Measurements from ENCODE around the gene CKS2.

The CKS2 gene

GRCh38 chr9:89346696-89347095 lies 35.7 kb downstream of the CKS2 start:
- DNase-seq (ENCODE audit: insufficient read length, low spot score), result no peak

GRCh38 chr9:89347651-89348050 lies 36.7 kb downstream of the CKS2 start:
- FAIRE-seq, result no peak

More at GRCh38 chr9:89346696-89347095, 35.7 kb downstream of the CKS2 start:
- no peak for FAIRE-seq

GRCh38 chr9:89349607-89350006 lies 38.6 kb downstream of the CKS2 start:
- DNase-seq (ENCODE audit: insufficient read length, low spot score), result no peak
- FAIRE-seq, result no peak

More at GRCh38 chr9:89347651-89348050, 36.7 kb downstream of the CKS2 start:
- no peak for DNase-seq (ENCODE audit: insufficient read length, low spot score)

GRCh38 chr9:89350988-89351557 lies 40.1 kb downstream of the CKS2 start:
- DNase-seq (ENCODE audit: insufficient read length, low spot score) (no peak), FAIRE-seq (no peak)

GRCh38 chr9:89351584-89352300 lies 40.7 kb downstream of the CKS2 start:
- FAIRE-seq (no peak), DNase-seq (ENCODE audit: insufficient read length, low spot score) (no peak)

- no peak for FAIRE-seq
- DNase-seq (ENCODE audit: insufficient read length, low spot score), result no peak
These were observed 41.5 kb downstream of the CKS2 start for GRCh38 chr9:89352451-89352850.

GRCh38 chr9:89352874-89353649 lies 42.1 kb downstream of the CKS2 start:
- no peak for FAIRE-seq
- no peak for DNase-seq (ENCODE audit: insufficient read length, low spot score)

- no peak for FAIRE-seq
- DNase-seq (ENCODE audit: insufficient read length, low spot score), result no peak
These were observed 43.0 kb downstream of the CKS2 start for GRCh38 chr9:89353989-89354388.

- no peak for FAIRE-seq
These were observed 43.5 kb downstream of the CKS2 start for GRCh38 chr9:89354471-89354870.

GRCh38 chr9:89356782-89357181 lies 45.8 kb downstream of the CKS2 start:
- FAIRE-seq (no peak), DNase-seq (ENCODE audit: insufficient read length, low spot score) (no peak)

More at GRCh38 chr9:89354471-89354870, 43.5 kb downstream of the CKS2 start:
- DNase-seq (ENCODE audit: insufficient read length, low spot score), result no peak

- no peak for DNase-seq (ENCODE audit: insufficient read length, low spot score)
- no peak for FAIRE-seq
These were observed 46.6 kb downstream of the CKS2 start for GRCh38 chr9:89357331-89358197.

- FAIRE-seq (no peak), DNase-seq (ENCODE audit: insufficient read length, low spot score) (no peak)
These were observed 47.5 kb downstream of the CKS2 start for GRCh38 chr9:89358376-89358916.

GRCh38 chr9:89358985-89359384 lies 48.0 kb downstream of the CKS2 start:
- FAIRE-seq, result no peak

GRCh38 chr9:89359751-89360261 lies 48.8 kb downstream of the CKS2 start:
- no peak for FAIRE-seq
- DNase-seq (ENCODE audit: insufficient read length, low spot score), result no peak

More at GRCh38 chr9:89358985-89359384, 48.0 kb downstream of the CKS2 start:
- DNase-seq (ENCODE audit: insufficient read length, low spot score), result no peak

GRCh38 chr9:89360465-89360864 lies 49.5 kb downstream of the CKS2 start:
- no peak for FAIRE-seq
- no peak for DNase-seq (ENCODE audit: insufficient read length, low spot score)

GRCh38 chr9:89361031-89361430 lies 50.0 kb downstream of the CKS2 start:
- DNase-seq (ENCODE audit: insufficient read length, low spot score) (no peak), FAIRE-seq (no peak)

GRCh38 chr9:89361816-89362646 lies 51.0 kb downstream of the CKS2 start:
- no peak for DNase-seq (ENCODE audit: insufficient read length, low spot score)
- FAIRE-seq, result no peak

- FAIRE-seq, result no peak
- DNase-seq (ENCODE audit: insufficient read length, low spot score), result no peak
These were observed 51.8 kb downstream of the CKS2 start for GRCh38 chr9:89362647-89363310.

GRCh38 chr9:89363311-89363670 lies 52.3 kb downstream of the CKS2 start:
- FAIRE-seq, result no peak
- DNase-seq (ENCODE audit: insufficient read length, low spot score), result no peak
